Colonic mucosa (tissue), 4 donors: ENCODE results near the gene PACSIN1. TPM values are rescaled to one million over a fixed set of nuclear protein-coding genes. Genes with fewer than 3 reads are reported as not detected.

ENCODE experiments used
- DNase-seq: peaks from one replicate; pipeline ENCODE4 v3.0.0-alpha.2; 2020
- H3K27ac ChIP-seq: fragments of 200-600 bp; one replicate; pipeline ENCODE4 v1.8.0; 2021
- H3K27me3 ChIP-seq: fragments of 200-600 bp; one replicate; pipeline ENCODE4 v1.8.0; 2021
- H3K36me3 ChIP-seq: fragments of 200-600 bp; one replicate; pipeline ENCODE4 v1.8.0; 2021
- H3K4me1 ChIP-seq: fragments of 200-600 bp; one replicate; pipeline ENCODE4 v1.8.0; 2021; ENCODE audit warnings: mild to moderate bottlenecking
- H3K4me3 ChIP-seq: fragments of 200-600 bp; one replicate; pipeline ENCODE4 v1.8.0; 2021
- H3K9ac ChIP-seq, 2 donors: one replicate each; pipeline ENCODE4 v1.7.0; 2013; ENCODE audit warnings: control low read depth in 2 of 2, low read depth in 2 of 2, low read length in 2 of 2
- H3K9me3 ChIP-seq: fragments of 200-600 bp; one replicate; pipeline ENCODE4 v1.8.0; 2021
- intact Hi-C: fragments of 100-400 bp; cut with DNase I; formaldehyde crosslinking; loops from one replicate; pipeline ENCODE4 v1.14.1; 2022
- total RNA-seq, 2 donors: library from RNA; stranded (reverse); fragmentation: NEBNext Ultra II Directional in 1 of 2; extraction: Animal tissue kit (Norgen Biotek cat#: 25700) in 1 of 2; gene quantifications; one replicate each; pipeline ENCODE4 v1.2.1, GENCODE V29; 2021
- TF ChIP-seq, protein P1 (sequence below): fragments of 200-600 bp; IDR thresholded peaks from one replicate; pipeline ENCODE4 v1.8.0; 2022; ENCODE audit warnings: antibody characterized with exemption, mild to moderate bottlenecking
- donor health status: healthy.
- donor health status: DM: no; HTN: no; CAD: no.
- donor health status: DM: no; HTN: no; CAD: no.

PACSIN1 gene
- total RNA-seq, 2 donors from 2014 or later, result 0.05 to 0.37 TPM

- TF ChIP-seq, protein P1, sequence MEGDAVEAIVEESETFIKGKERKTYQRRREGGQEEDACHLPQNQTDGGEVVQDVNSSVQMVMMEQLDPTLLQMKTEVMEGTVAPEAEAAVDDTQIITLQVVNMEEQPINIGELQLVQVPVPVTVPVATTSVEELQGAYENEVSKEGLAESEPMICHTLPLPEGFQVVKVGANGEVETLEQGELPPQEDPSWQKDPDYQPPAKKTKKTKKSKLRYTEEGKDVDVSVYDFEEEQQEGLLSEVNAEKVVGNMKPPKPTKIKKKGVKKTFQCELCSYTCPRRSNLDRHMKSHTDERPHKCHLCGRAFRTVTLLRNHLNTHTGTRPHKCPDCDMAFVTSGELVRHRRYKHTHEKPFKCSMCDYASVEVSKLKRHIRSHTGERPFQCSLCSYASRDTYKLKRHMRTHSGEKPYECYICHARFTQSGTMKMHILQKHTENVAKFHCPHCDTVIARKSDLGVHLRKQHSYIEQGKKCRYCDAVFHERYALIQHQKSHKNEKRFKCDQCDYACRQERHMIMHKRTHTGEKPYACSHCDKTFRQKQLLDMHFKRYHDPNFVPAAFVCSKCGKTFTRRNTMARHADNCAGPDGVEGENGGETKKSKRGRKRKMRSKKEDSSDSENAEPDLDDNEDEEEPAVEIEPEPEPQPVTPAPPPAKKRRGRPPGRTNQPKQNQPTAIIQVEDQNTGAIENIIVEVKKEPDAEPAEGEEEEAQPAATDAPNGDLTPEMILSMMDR, result no peak
- Histone ChIP-seq H3K9me3 (no peaks in the 10 kb centered on the region), H3K27me3 (no peaks in the 10 kb centered on the region), H3K4me3 (no peak overlapping the region), H3K27ac (no peak overlapping the region), H3K9ac (no peak overlapping the region), H3K36me3 (no peaks in the 10 kb centered on the region), H3K4me1 (no peaks in the 10 kb centered on the region)
- intact Hi-C loops, result no loop called here
- no peak for DNase-seq
These were observed 118.2 kb downstream of the PACSIN1 start for GRCh38 chr6:34583861-34584604.

DNA sequence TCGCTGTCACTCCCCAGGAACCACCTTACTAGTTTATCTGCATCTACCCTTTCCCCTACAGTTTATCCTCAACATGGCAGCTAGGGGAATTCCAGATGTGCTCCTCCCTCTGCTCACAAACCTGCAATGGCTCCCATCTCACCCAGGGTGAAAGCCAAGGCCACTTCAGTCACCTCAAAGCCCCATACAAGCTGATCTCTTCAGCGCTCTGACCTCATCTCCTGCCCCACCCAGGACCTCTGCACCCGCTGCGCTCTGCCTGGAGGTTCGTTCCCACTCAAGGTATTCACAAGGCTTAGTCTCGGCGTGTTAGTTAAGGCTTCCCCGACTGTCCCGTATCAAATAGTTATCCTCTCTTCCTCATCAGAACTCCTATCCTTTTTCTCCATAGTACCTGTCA is 118.8 kb downstream of the PACSIN1 start:
- intact Hi-C loops, result no loop called here
- H3K4me3 ChIP-seq, result no peak overlapping the region
- no peaks in the 10 kb centered on the region for H3K4me1 ChIP-seq
- TF ChIP-seq, protein P1, result no peak
- no peaks in the 10 kb centered on the region for H3K9me3 ChIP-seq
- no peaks in the 10 kb centered on the region for H3K27me3 ChIP-seq
- no peak for DNase-seq
- no peaks in the 10 kb centered on the region for H3K36me3 ChIP-seq
- H3K9ac ChIP-seq, result no peak overlapping the region
- no peak overlapping the region for H3K27ac ChIP-seq

Other genes with a start within 250 kb of the PACSIN1 start
- gene HMGA1, start 229.2 kb upstream of the PACSIN1 start, total RNA-seq, result 100 to 1,000 TPM; 184 to 536 TPM
- 10 to 100 TPM in 1 of 2 donors, 1 to 10 TPM in 1; 8.6 to 12.8 TPM for gene SMIM29, start 217.1 kb upstream of the PACSIN1 start, total RNA-seq
- 10 to 100 TPM; 11.9 to 16.2 TPM for gene NUDT3, start 73.4 kb upstream of the PACSIN1 start, total RNA-seq
- 1,000 to 10,000 TPM; 1,011 to 1,246 TPM for gene RPS10, start 40.0 kb upstream of the PACSIN1 start, total RNA-seq
- gene SPDEF, start 90.3 kb downstream of the PACSIN1 start, total RNA-seq, result 100 to 1,000 TPM in 1 of 2 donors, 10 to 100 TPM in 1; 71.0 to 102 TPM
- 10 to 100 TPM; 48.5 to 57.6 TPM for gene ILRUN, start 230.7 kb downstream of the PACSIN1 start, total RNA-seq